ENCODE data around the gene CALN1.

CALN1 gene

GRCh38 chr7:72023926-72024325 is 388.2 kb downstream of the CALN1 start:
- no peak for DNase-seq (ENCODE audit: low read depth)
- no peak overlapping the region for H3K4me3 ChIP-seq (ENCODE audit: low read length)
- TF ChIP-seq, protein P1, sequence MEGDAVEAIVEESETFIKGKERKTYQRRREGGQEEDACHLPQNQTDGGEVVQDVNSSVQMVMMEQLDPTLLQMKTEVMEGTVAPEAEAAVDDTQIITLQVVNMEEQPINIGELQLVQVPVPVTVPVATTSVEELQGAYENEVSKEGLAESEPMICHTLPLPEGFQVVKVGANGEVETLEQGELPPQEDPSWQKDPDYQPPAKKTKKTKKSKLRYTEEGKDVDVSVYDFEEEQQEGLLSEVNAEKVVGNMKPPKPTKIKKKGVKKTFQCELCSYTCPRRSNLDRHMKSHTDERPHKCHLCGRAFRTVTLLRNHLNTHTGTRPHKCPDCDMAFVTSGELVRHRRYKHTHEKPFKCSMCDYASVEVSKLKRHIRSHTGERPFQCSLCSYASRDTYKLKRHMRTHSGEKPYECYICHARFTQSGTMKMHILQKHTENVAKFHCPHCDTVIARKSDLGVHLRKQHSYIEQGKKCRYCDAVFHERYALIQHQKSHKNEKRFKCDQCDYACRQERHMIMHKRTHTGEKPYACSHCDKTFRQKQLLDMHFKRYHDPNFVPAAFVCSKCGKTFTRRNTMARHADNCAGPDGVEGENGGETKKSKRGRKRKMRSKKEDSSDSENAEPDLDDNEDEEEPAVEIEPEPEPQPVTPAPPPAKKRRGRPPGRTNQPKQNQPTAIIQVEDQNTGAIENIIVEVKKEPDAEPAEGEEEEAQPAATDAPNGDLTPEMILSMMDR (IDR thresholded peaks at IDR 0.05; ENCODE audit: insufficient read depth, low read depth, low read length, missing control alignments): no peak

DNA sequence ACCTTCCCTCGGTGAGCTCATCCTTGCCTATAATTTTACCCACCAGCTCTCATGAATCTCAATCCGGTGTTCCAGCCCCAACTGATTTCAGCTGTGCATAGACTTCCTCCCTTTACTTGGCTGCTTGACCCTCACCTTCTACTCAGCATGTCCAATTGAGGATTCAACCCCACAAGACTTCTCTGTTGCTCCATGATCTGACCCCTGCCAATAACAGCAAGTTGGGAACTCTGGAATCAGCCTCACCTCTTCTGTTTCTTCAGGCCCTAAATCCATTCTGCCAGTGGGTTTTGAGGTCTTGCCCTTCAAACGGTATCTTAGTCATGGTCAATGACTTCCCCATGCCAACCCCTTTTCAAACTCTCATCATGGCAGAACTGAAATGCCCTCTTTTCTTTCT is 390.4 kb downstream of the CALN1 start:
- TF ChIP-seq, protein P1 (IDR thresholded peaks at IDR 0.05; ENCODE audit: insufficient read depth, low read depth, low read length, missing control alignments): no peak
- DNase-seq (ENCODE audit: low read depth): no peak
- no peak overlapping the region for H3K4me3 ChIP-seq (ENCODE audit: low read length)

DNA sequence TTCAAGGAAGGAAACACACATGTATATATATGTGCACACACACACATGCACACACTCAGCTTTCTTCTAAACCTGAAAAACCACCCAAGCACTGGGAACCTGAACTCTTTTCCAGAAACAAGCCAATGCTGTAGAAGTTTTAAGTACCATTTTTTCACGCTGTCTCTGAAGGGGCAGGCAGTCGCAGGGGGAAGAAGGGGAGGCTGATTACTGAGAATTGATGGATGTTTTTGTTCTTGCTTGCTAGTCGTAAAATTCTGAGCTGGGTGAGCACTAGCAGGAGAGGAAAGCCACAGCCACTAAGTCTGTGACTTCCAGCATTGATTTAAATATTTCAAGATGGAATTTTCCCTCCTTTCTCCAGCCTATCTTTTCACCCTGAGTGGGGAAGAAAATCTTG is 391.8 kb downstream of the CALN1 start:
- no peak overlapping the region for H3K4me3 ChIP-seq (ENCODE audit: low read length)
- no peak for DNase-seq (ENCODE audit: low read depth)
- TF ChIP-seq, protein P1 (IDR thresholded peaks at IDR 0.05; ENCODE audit: insufficient read depth, low read depth, low read length, missing control alignments): no peak

DNA sequence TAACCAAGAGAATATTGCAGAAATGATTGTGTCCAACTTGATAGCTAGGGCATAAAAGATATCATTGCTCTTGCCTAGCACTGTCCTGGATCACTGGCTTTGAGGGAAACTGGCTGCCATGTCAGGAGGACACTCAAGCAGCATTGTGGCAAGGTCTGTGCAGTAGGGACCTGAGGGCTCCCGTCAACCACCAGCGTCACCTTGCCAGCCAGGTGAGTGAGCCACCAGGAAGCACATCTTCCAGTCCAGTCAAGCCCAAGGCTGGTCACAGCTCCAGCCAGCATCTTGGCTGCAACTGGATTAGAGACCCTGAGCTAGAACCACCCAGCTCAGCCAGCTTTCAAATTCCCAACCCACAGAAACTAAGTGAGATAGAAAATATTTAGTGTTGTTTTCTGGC is 392.7 kb downstream of the CALN1 start:
- DNase-seq (ENCODE audit: low read depth): no peak
- no peak overlapping the region for H3K4me3 ChIP-seq (ENCODE audit: low read length)
- TF ChIP-seq, protein P1 (IDR thresholded peaks at IDR 0.05; ENCODE audit: insufficient read depth, low read depth, low read length, missing control alignments): no peak

- TF ChIP-seq, protein P1 (IDR thresholded peaks at IDR 0.05; ENCODE audit: insufficient read depth, low read depth, low read length, missing control alignments): no peak
- no peak for DNase-seq (ENCODE audit: low read depth)
- H3K4me3 ChIP-seq (ENCODE audit: low read length): no peak overlapping the region
Measured at GRCh38 chr7:72017756-72018155, 394.4 kb downstream of the CALN1 start.

- H3K4me3 ChIP-seq (ENCODE audit: low read length): no peak overlapping the region
- TF ChIP-seq, protein P1 (IDR thresholded peaks at IDR 0.05; ENCODE audit: insufficient read depth, low read depth, low read length, missing control alignments): no peak
- DNase-seq (ENCODE audit: low read depth): no peak
Measured at GRCh38 chr7:72016574-72016973, 395.6 kb downstream of the CALN1 start.

DNA sequence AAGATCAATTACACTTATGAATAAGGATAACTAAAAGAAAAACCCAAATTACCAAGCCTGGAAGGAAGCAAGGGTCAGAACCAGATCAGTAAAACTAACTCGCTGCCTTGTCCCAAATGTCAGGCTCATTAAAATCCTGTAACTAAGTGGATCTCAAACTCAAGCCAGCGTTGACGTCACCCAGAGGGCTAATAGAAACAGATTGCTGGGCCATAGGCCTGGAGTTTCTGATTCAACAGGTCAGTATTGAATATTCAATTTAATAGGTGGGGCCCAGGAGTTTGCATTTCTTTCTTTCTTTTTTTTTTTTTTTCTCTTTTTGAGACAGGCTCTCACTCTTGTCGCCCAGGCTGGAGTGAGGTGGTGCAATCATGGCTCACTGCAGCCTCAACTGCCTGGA is 397.0 kb downstream of the CALN1 start:
- TF ChIP-seq, protein P1 (IDR thresholded peaks at IDR 0.05; ENCODE audit: insufficient read depth, low read depth, low read length, missing control alignments): no peak
- DNase-seq (ENCODE audit: low read depth): no peak
- no peak overlapping the region for H3K4me3 ChIP-seq (ENCODE audit: low read length)
